OCI-M2 (cell line): ENCODE data around the gene TFDP1.

ENCODE experiments used
- DNase-seq: peaks from one replicate; lab custom pipeline; 2025; ENCODE audit not compliant: unreplicated experiment; lab: John Stamatoyannopoulos, UW

Gene TFDP1

DNA sequence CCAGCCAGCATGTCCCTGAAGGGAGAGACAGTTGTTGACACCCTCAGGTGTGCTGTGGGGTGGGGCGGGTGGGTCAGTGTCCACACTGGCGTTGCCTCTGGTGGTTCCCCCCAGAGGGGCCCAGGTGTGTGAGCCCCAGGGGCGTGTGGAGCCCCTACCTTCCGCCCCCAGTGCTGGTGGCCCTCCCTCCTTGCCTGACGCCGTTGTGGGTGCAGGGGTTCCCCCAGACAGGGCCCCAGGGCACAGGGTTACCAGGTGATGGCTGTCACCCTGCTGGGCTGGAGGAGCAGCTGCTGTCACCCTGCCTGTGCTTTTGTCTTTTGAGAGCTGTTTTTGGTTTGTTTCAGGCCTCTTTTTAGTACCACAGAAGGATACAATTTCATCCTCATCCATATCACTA lies 46.3 kb downstream of the TFDP1 start:
- DNase-seq = no peak

DNA sequence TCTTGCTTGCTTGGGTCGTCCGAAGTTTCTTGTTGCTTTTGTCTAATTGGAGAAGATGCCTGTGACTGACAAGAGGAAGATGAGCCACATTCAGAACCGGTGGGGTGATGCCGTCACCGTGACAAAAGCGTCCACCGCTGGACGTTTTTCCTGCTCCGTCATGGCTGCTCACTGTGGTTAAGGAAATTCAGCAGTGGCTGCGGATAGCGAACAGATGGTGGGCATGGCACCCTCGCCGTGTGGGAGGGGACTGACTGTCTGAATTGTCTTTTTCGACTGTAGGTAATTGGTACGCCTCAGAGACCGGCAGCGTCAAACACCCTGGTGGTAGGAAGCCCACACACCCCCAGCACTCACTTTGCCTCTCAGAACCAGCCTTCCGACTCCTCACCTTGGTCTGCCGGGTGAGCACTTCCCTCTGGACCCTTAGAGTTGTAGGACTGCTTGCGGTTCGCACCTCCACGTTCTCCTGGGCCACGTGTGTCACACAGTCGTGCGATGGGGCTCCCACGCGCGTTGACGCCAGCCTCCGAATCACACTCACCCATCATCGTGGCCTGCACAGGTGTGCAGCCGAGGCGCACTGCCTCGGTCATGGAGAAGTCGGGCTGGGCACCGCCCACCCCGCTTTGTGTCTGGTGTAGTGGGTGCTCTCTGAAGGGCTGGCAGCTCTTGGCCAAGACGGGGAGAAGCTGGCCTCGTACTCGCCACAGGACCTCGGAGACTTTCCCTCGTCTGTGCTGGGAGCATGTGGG lies 47.0 kb downstream of the TFDP1 start:
- DNase-seq = no peak

DNA sequence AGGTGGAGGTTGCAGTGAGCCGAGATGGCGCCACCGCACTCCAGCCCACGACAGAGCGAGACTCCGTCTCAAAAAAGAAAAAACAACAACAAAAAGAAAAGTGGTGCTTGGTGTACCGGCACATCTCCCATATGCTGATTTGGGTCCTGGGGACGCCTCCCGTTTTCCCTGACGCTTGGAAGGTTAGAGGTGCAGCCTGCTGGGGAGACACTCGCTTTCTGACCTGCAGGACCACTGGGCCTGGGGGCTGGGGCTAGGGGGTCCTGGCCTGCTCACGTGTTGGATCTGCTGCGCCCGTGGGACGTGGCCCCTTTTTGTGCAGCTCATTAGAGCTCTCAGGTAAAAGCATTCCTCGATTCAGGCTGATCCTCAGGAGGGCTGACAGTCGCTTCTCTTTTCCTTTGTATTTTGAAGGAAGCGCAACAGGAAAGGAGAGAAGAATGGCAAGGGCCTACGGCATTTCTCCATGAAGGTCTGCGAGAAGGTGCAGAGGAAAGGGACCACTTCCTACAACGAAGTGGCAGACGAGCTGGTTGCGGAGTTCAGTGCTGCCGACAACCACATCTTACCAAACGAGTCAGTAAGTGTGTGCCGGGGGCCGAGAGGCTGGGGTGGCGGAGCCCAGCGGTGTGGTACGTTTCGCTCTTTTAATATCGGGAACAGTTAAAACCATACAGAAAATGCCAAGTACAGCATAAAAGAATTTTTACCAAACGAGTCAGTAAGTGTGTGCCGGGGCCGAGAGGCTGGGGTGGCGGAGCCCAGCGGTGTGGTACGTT lies 48.3 kb downstream of the TFDP1 start:
- DNase-seq = no peak

DNA sequence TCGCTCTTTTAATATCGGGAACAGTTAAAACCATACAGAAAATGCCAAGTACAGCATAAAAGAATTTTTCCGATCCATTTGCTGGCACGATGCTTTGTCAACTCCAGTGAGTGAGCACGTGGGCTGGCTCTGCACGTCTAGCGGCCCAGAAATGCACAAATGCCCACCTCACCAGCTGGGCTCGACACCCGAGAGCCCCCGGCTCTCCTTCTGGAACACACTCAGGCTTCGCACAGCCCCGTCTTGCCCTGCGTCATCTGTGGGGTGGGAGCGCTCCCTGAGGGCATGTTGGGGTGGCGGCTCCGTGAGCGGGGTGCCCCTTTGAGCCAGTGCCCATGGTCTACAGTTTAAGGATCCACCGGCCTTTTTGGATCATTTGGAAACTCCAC lies 48.9 kb downstream of the TFDP1 start:
- DNase-seq = no peak

DNA sequence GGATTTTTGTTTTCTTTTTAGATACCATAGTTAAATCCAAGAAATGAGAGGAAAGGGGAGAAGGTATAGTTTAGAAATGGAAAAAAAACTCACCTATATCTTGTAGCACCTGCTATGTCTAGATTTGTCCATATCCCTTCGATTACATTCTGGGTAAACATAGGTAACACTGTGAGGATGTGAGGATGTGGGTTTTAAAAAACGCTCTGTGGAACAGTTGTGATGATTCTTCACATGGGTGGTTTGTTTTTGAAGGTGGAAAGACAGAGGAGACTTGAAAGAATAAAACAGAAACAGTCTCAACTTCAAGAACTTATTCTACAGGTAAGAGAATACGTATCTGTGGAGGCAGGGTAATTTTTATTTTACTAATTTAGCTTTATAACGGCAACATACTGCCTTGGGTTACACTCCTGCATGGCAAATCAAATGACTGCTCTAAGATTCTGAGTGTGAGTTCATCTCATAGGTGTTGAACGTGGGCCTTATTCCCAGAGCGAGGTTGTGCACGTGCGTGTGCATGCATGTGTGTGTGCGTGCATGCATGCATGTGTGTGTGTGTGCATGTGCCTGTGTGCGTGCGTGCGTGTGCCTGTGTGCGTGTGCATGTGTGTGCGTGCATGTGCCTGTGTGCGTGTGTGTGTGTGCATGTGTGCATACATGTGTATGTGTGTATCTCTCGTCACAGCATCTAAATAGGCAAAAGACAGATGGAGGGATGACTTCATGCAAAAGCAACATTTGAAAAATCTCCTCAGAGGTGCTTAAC lies 49.9 kb downstream of the TFDP1 start:
- no peak for DNase-seq

DNA sequence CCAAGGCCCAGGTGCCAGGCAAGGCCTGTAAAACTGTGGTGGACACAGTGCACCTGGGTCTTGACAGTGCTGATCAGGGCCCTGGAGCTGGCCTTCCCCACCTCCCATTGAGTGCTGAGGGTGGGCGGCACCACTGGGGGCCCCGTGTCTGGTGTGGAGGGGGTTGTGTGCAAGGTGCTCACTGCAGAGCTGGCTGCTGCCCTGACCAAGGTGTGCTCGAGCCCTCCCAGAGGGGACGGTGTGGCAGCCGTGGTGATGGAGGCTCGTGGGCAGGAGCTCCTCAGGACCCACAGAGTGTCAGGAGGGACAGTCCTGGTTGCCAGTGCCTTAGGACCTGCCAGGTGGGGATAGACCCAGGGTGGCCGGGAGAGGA lies 50.5 kb downstream of the TFDP1 start:
- no peak for DNase-seq

DNA sequence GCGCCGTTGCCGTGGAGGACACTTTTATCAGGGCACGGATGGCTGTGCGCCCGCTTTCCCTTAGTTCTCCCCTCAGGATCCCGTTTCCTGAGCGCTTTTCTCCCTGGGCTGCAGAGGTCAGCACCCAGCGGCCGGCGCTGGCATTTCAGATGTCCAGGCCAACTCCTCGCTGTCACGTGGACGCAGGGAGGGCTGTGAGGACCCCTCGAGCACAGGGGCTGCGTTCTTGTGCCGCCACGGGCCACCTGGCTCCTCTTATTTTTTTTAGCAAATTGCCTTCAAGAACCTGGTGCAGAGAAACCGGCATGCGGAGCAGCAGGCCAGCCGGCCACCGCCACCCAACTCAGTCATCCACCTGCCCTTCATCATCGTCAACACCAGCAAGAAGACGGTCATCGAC lies 51.2 kb downstream of the TFDP1 start:
- no peak for DNase-seq

DNA sequence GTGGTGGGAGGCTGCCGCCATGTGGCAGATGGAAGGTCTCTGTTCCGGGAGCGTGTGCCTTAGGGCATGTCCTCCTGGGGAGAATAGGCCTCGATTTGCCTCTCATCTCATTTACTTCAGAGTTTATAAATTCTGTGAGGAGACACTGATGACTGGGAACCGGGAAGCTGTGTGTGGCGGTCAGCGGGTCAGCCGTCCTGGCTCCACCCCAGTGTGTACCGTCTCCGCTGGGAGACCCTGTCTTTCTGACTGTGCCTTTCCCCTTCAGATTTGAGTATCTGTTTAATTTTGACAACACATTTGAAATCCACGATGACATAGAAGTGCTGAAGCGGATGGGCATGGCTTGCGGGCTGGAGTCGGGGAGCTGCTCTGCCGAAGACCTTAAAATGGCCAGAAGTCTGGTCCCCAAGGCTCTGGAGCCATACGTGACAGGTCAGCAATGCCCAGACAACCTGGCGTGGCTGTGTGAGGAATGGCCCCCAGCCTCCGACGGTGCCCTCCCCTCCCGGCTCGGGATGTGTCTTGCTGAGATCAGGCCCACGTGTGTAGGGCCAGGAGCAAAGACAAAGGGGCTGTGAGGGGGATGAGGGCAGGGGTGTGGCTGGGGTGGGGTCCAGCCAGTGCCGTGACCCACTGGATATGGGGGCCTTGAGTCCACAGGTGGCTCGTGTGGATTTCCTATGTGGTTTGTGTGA lies 51.9 kb downstream of the TFDP1 start:
- DNase-seq = no peak

DNA sequence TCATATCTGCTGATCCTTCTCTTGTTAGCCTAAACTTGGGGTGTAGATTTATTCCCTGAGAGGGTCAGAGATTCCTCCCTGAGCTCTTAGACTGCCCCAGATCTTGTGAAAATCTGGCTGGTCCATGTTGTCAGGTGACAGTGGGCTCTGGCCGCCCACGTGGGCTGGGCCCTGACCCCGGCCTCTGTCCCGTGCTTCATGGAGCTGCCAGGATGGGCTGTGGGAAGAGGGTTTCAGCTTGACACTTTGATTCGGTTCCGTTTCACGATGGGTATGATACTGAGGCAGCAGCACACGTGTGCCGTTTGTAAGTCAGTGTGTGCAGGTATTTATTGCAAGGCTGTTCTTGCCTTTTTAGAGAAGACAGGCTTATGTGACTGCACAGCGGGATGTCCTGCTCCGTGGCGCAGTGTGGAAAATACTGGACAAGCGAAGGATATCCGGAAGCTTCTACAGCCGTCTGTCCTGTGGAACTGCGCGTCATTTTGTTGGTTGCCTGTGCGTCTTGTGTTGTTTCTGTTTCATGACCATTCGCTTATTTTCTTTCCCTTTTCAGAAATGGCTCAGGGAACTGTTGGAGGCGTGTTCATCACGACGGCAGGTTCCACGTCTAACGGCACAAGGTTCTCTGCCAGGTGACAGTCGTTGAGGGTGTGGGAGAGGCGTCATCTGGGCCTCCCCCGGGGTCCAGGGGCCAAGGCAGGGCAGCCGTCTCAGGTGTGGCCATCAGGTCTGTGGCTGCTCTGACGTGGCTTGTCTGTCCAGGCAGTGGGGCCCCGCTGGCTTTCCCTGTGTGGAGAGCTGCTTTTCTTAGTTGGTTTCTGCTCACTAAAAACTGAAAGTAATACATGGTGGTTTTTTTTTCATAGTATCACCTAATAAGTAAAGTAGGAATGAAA lies 53.0 kb downstream of the TFDP1 start:
- DNase-seq = no peak

DNA sequence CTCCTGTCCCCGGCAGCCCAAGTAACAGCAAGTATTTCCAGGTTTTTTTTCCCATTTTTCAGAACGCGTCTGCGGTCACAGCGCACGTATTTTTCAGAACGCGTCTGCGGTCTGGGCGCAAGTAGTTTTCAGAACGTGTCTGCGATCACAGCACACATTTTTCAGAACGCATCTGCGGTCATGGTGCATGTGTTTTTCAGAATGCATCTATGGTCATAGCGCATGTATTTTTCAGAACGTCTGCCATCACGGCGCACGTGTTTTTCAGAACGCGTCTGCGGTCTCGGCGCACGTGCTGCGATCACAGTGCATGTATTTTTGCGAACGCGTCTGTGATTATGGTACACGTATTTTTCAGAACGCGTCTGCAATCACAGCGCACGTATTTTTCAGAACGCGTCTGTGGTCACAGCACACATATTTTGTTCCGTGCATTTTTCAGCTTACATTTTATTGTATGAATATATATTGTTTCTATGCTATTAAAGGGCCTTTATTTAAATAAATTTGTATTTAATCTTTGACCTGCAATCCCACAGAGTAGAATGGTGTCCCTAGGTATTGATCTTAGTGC lies 53.7 kb downstream of the TFDP1 start:
- no peak for DNase-seq

DNA sequence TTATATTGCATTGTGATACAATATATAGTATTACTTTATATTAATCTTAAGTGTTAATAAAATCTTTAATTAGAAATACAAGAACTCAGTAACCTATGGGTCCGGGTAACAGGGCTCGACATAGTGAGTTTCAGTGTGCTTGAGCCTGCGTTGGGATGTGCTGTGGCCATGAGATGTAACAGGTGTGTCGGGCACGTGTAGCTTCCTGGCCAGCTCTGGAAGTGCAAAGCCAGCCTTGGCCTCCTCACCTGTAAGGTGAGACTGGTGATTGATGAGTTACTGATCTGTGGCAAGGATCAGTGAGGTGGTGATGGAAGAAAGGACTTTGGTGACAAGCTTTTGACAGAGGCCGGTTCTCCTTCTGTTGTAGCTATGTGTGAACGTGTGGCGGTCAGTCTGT lies 54.3 kb downstream of the TFDP1 start:
- no peak for DNase-seq

DNA sequence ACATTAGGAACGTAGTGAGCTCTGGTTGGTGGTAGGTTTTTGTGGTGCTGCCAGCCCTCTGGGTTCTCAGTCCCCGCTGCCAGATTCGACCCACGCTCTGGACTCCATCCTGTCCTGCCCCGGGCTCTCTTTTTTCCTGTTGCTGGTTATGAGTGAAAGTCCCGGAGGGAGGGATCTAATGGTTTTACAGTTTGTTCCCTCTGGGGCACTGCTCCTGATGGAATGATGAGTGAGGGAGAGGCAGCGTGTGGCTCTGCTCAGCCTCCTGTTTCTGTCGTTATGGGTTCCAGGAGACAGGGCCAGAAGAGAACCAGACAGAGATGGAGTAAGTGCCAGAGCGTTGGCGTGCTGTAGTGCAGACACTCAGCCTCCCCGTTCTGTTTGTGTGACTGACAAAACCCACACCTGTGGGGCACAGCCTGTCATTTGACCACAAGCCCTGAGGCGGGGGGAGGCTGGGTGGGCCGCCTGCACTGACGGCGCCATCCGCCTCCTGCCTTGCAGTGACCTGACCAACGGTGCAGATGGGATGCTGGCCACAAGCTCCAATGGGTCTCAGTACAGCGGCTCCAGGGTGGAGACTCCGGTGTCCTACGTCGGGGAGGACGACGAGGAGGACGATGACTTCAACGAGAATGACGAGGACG lies 55.2 kb downstream of the TFDP1 start:
- no peak for DNase-seq

DNA sequence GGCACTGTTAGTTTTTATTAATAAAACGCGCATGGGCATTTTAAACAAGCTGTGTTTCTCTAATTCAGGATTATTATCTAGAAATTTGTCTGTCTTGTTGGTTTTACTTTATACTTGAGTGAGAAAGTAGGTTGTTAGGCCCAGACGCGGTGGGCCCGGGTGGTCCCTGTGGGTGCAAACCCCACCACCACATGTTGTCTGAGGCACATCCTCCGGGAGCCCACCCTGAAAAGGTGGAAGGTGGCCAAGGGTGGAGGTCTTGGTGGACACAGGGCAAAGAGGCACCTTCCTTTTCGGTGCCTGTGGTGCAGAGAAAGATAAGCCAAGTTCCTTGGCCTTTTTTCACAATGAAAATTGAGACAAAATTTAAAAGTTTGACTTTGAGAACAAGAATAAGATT lies 56.9 kb downstream of the TFDP1 start:
- DNase-seq = no peak

DNA sequence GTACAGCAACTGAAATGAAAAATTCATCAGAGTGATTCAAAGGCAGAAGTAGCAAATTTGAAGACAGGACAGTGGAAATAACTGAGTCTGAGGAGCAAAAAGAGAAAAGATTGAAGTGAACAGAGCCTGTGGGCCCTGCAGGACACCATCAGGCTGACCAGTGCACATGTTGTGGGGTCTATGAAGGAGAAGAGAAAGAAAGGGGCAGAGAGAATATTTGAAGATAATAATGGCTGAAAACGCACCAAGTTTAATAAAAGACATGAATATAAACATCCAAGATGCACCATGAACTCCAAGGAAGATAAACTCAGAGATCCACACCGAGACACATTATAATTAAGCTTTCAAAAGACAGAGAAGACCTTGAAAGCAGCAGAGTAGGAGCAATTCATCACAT lies 58.0 kb downstream of the TFDP1 start:
- no peak for DNase-seq

DNA sequence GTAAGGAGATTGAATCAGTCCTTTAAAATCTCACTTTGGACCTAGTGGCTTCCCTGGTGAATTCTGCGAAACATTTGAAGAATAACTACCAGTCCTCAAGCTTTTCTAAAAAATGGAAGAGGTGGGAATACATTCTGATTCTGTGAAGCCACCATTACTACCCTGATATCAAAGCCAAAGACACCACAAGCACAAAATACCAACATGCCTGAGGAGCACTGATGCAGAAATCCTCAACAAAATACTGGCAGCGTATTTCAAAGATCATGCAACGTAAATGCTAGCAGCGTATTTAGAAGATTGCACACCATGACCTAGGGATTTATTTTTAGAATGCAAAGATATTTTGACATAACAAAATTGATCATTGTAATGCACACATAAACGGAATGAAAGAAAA lies 59.0 kb downstream of the TFDP1 start:
- no peak for DNase-seq

DNA sequence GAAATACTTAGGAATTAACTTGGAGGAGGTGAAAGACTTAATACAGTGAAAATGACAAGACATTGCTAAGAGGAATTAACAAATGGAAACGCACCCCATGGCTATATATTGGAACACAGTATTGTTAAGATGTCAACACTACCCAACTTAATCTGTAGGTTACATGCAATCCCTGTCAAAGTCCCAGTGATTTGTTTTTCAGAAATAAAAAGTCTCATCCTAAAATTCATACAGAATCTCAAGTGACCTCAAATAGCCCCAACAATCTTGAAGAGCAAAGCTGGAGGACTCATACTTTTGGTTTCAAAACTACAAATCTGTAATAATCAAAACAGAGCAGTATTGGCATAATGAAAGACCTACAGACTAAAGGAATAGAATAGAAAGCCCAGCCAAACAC lies 60.2 kb downstream of the TFDP1 start:
- no peak for DNase-seq

DNA sequence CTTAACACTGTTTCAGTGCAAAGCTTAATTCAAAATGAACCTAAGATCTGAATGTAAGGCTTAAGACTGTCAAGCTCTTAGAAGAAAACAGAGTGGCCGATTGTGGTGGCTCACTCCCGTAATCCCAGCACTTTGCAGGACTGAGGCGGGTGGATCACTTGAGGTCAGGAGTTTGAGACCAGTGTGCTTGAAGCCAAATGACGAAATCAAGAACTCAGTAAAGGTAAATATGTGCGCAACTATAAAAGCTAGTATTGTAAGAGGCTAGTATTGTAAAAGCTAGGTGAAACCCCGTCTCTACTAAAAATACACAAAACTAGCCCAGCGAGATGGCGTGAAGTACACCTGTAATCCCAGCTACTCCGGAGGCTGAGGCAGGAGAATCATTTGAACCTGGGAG lies 60.8 kb downstream of the TFDP1 start:
- DNase-seq = no peak

DNA sequence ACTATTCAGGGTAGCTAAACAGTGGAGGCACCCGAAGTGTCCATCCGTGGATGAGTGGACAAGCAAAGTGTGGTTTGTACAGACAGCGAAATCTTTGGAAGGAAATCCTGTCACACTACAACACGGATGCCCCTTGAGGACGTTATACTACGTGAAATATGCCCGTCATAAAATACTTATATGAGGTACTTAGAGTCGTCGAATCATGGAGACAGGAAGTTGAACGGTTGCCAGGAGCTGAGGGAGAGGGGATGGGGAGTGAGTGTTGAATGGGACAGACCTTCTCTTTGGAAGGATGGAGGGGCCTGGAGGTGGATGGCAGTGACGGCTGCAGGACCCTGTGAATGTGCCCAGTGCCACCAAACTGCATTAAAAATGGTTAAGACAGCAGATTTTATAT lies 61.8 kb downstream of the TFDP1 start:
- DNase-seq = no peak

DNA sequence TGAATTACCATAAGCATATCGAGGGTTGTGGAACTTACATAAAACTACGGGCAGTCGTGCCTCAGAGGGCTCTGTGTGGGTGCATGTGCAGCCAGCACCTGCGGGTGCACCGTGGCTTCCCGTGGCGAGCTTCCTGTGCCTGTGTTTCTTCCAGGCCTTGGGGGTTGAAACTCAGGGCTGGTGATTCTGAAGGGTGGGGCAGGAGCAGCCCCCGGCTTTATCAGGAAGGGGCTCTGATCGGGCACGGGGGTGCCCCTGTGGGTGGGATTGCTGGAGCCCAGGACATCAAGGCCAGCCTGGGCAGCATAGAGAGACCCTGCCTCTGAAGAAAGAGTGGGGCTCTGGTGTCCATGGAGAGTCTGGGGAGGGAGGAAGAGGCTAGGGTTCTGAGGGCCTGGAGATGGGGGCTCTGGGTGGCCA lies 62.4 kb downstream of the TFDP1 start:
- no peak for DNase-seq
